ENCODE results near the gene RBPMS2. TPM values are rescaled to one million over a fixed set of nuclear protein-coding genes. Genes with fewer than 3 reads are reported as not detected.

RBPMS2 gene
- total and polyA plus RNA-seq, 2 of the 4 experiments (the other 2 are of a cell fraction), result 2.8 TPM; not detected in 1

DNA sequence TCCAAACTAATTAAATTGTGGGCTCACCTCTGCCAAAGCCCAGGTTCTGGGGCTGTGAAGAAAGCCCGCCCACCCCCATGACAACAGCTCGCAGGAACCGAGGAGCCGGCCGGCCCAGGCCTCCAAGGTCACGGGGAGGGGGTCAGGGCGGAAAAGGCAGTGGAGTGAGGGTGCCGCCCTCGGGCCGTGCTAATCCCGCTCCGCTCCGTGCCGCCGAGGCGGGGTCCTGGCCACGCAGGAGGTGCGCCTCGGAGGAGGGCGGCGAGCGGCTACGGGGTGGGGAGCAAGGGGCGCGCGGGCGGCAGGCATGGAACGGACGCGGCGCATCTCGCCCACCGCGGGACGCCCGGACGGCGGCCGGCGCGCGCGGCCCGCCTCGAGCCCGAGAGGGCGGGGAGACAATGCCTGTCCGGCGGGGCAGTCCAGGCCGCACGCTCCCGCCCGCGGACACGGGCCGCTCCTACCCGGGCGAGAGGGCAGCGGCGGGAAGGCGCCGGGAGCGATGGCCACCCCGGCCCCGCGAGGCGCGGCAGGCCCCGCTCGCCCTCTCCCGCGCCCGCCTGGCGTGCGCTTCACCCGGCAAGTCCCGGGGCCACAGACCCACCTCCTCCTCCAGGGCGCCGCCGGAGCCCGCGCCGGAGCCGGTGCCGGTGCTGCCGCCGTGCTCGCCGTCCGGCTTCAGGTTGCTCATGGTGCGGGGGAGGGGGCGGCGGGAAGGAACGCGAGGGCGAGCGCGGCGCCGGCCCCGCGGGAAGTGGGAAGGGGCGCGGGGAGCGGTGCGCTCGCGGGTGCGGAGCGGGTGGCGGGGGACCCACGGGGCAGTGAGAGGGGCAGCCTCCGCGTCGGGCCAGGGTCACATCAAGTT, 528 bp downstream of the RBPMS2 start (continued):
- no peak for TF ChIP-seq MXI1 (IDR thresholded peaks at IDR 0.05; ENCODE audit: borderline replicate concordance, low read depth, low read length)

DNA sequence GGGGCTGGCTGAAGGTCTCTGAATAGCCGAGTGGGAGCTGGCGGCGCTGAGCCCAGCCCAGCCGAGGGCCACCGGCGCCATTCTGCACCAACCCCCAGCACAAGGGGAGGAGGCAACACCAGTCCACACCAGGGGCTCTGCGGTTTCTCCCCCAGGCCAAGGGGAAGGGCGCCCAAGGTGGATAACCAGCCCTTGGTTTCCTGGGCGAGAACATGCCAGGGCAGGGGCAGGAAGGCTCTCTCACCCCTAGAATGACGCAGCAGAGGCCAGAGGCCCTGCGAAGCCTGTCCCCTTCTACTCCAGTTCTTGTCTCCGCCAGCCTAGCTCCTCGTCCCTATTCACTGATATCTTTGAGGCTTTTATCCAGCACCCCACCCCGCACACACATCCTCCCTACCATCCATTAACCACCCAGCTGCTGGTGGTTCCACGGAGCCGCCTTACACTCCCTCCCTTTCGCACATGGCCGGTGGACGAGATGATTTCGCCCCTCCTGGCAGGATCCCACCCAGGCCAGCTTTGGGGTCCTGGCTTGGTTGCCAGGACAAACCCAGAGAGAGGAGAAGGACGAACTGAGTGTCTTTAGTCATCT, 1.3 kb downstream of the RBPMS2 start:
- Histone ChIP-seq H4K91ac (ENCODE audit: insufficient read depth, low read depth, low read length) (no peak overlapping the region), H3K4me1 (ENCODE audit: control insufficient read depth, insufficient read depth, low read length) (no peaks in the 10 kb centered on the region; the same call in 1 of the 2 replicates), H3K27me3 (ENCODE audit: control insufficient read depth, insufficient read depth, low read length) (peaks cover 15% of the 10 kb centered on the region), H3K79me1 (ENCODE audit: low read depth in 1 of 2, low read length in 2 of 2) (peaks cover 0 to 10% of the 10 kb centered on the region in 2 experiments; a peak in 1 of 4 replicates), H3K4me2 (ENCODE audit: low read depth, low read length) (no peak overlapping the region), H3K14ac (replicated peaks; ENCODE audit: low read depth, low read length) (no peak overlapping the region), H3K27ac (ENCODE audit: insufficient read depth, low read length) (no peak overlapping the region), H2BK20ac (ENCODE audit: low read depth, low read length) (no peak overlapping the region), H3K36me3 (ENCODE audit: control insufficient read depth, insufficient read depth, low read length) (no peaks in the 10 kb centered on the region), H2BK120ac (ENCODE audit: low read depth, low read length) (no peak overlapping the region), H3K56ac (ENCODE audit: extremely low read depth, insufficient read depth, low read length) (no peak overlapping the region), H3K18ac (ENCODE audit: low read depth, low read length) (no peak overlapping the region), H3K9ac (ENCODE audit: low read depth, low read length) (no peak overlapping the region), H2BK5ac (ENCODE audit: low read depth, low read length, poor library complexity, severe bottlenecking) (no peak overlapping the region), H4K20me1 (ENCODE audit: insufficient read depth, low read length) (no peaks in the 10 kb centered on the region), H4K8ac (ENCODE audit: low read depth in 2 of 2, low read length in 2 of 2) (no peak overlapping the region), H3K4me3 (ENCODE audit: insufficient read depth, low read depth, low read length) (no peak overlapping the region; the same call in 1 of the 2 replicates), H4K5ac (ENCODE audit: low read depth, low read length) (no peak overlapping the region), H3K4ac (ENCODE audit: low read depth, low read length) (no peak overlapping the region; the same call in 1 of the 2 replicates), H2BK15ac (ENCODE audit: low read depth, low read length) (no peak overlapping the region), H2AK5ac (ENCODE audit: low read depth, low read length) (no peak overlapping the region; the same call in 1 of the 2 replicates), H2AFZ (replicated peaks; ENCODE audit: low read length, poor library complexity) (peak overlapping the region; percentile 78), H3K9me3 (ENCODE audit: control insufficient read depth, insufficient read depth, low read length) (no peaks in the 10 kb centered on the region), H3K9me1 (ENCODE audit: insufficient read depth, low read length) (peaks cover 3% of the 10 kb centered on the region), H2AK9ac (replicated peaks; ENCODE audit: low read depth, low read length, poor library complexity) (no peak overlapping the region), H3K23ac (ENCODE audit: low read depth, low read length) (no peak overlapping the region)
- CTCF ChIA-PET, result no interaction called here
- BruUV-seq (replicated peaks), result no TSS peak
- DNase-seq, result no peak
- POLR2A ChIA-PET (ENCODE audit: unreplicated experiment), result no interaction called here
- 79% methylated on average over 9 of the region's 21 CpGs; no CpG with 5 or more reads in 1 of the 2 experiments for WGBS, 2 experiments (ENCODE audit: extremely low coverage in 2 of 2, insufficient read length in 1 of 2)
- intact Hi-C loops (cut with micrococcal nuclease), result no loop called here
- in situ Hi-C loops (cut with MboI; ENCODE audit: low sequenced_read_pairs), result no loop called here
- ATAC-seq (ENCODE audit: low read depth), result no peak
- dilution Hi-C loops (cut with HindIII; ENCODE audit: low sequenced_read_pairs, unreplicated experiment), result no loop called here
- TF ChIP-seq RFX5 (IDR thresholded peaks at IDR 0.05; ENCODE audit: low read depth, low read length) (no peak), USF2 (IDR thresholded peaks at IDR 0.05; ENCODE audit: low read depth, low read length) (no peak), CTCF (conservative IDR thresholded peaks at IDR 0.05; ENCODE audit: low read depth, low read length) (no peak), RCOR1 (IDR thresholded peaks at IDR 0.05; ENCODE audit: insufficient replicate concordance, low read length) (no peak), BHLHE40 (IDR thresholded peaks at IDR 0.05; ENCODE audit: low read depth, low read length) (no peak), MXI1 (IDR thresholded peaks at IDR 0.05; ENCODE audit: borderline replicate concordance, low read depth, low read length) (no peak), NFE2L2 (IDR thresholded peaks at IDR 0.05; ENCODE audit: low read depth, low read length) (no peak), CEBPB (IDR thresholded peaks at IDR 0.05; ENCODE audit: low read depth, low read length) (no peak), MAFK (IDR thresholded peaks at IDR 0.05; ENCODE audit: low read depth, low read length) (no peak), SMC3 (IDR thresholded peaks at IDR 0.05; ENCODE audit: low read depth, low read length) (no peak), RAD21 (IDR thresholded peaks at IDR 0.05; ENCODE audit: low read length) (no peak), CHD1 (IDR thresholded peaks at IDR 0.05; ENCODE audit: low read depth, low read length) (no peak)

Measured in IMR-90 (cell line).